ENCODE measurements around the gene MRPL12. TPM values are rescaled to one million over a fixed set of nuclear protein-coding genes. Genes with fewer than 3 reads are reported as not detected.

Gene MRPL12
- total and polyA plus RNA-seq, 2 of the 8 experiments (the other 6 are each of a cell fraction or from before 2014, with no cell fraction given): 120 to 141 TPM

DNA sequence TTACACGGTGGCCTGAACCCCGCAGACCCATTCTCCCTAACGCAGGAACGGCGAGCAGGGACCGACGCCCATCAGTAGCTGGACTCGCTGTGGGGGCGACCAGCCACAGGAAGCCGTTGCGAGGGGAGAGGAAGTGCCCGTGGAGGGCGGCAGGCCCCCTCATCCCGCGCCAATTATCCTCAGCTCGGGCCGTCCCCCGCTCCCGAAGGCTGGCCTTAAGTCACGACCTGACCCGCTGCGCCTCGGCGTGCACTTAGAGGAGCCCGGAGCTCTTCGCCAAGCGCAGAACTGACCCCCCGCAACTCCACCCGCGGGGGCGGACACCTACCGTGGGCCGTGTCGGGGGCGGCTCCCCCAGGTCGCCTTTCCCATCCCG lies 20.0 kb upstream of the MRPL12 start:
- H2BK20ac ChIP-seq (ENCODE audit: low read length): no peak overlapping the region
- H2AFZ ChIP-seq (ENCODE audit: low read length): no peak overlapping the region
- H3K4ac ChIP-seq (replicated peaks; ENCODE audit: insufficient read length, low read depth, low read length): no peak overlapping the region
- H2BK5ac ChIP-seq (ENCODE audit: low read depth, low read length): peak overlapping the region; percentile 60; the same call in 1 of the 2 replicates
- H3K9ac ChIP-seq (replicated peaks in 1 of 4; ENCODE audit: extremely low read depth in 1 of 4, low read depth in 3 of 4, low read length in 3 of 4): peak overlapping the region; percentile 35 to 76 (median 73)
- H3K4me1 ChIP-seq (replicated peaks in 1 of 4; ENCODE audit: control insufficient read depth in 3 of 4, insufficient read depth in 4 of 4, low read length in 3 of 4): peaks cover 3 to 14% (median 7%) of the 10 kb centered on the region in 4 experiments; a peak in 6 of 7 replicates
- H4K5ac ChIP-seq (ENCODE audit: insufficient read length, low read depth, low read length): peak overlapping the region; percentile 56
- H3K23ac ChIP-seq (ENCODE audit: insufficient read length): no peak overlapping the region
- peaks cover 4 to 39% of the 10 kb centered on the region in 2 experiments; a peak in 3 of 4 replicates for H3K79me2 ChIP-seq (ENCODE audit: control insufficient read depth in 1 of 2, insufficient read depth in 2 of 2, low read length in 2 of 2)
- peak overlapping the region; percentile 70 for H3K56ac ChIP-seq (replicated peaks; ENCODE audit: insufficient read length, low read depth, low read length)
- no peak overlapping the region for H3K14ac ChIP-seq (ENCODE audit: insufficient read length)
- POLR2A ChIA-PET (ENCODE audit: partially characterized antibody): interaction anchor here (0.8 to 28.4 kb wide), 12 partner anchors 7 to 195 kb away, joined by 3 to 436 read pairs (median 6); partner anchors contain the start of genes CCDC137, MRPL12, NPLOC4 and OXLD1
- CTCF ChIA-PET (ENCODE audit: partially characterized antibody): interaction anchor here (0.8 to 2.9 kb wide), 6 partner anchors 11 to 27 kb away, joined by 3 to 10 read pairs (median 4); no protein-coding TSS in a partner anchor
- H4K8ac ChIP-seq (ENCODE audit: extremely low read depth, insufficient read depth, low read length): peak overlapping the region; percentile 83
- FAIRE-seq (no peak), DNase-seq (ENCODE audit: low read depth in 1 of 2, low spot score in 2 of 2) (no peak)
- no peak overlapping the region for H2BK12ac ChIP-seq (ENCODE audit: low read depth, low read length)
- H3K23me2 ChIP-seq (ENCODE audit: low read depth, low read length): peaks cover 12% of the 10 kb centered on the region
- no peak overlapping the region for H2AK5ac ChIP-seq (ENCODE audit: low read depth, low read length)
- H2BK15ac ChIP-seq (ENCODE audit: low read length): no peak overlapping the region
- H3K4me3 ChIP-seq (ENCODE audit: extremely low read depth in 1 of 4, insufficient read depth in 2 of 4, low read depth in 3 of 4, low read length in 4 of 4): peak overlapping the region; percentile 76 to 89 (median 87)
- peaks cover 15% of the 10 kb centered on the region for H3K79me1 ChIP-seq (ENCODE audit: low read depth, low read length)
- H3K36me3 ChIP-seq (ENCODE audit: control insufficient read depth in 2 of 4, insufficient read depth in 4 of 4, low read length in 3 of 4): peaks cover 2 to 15% (median 10%) of the 10 kb centered on the region in 4 experiments; a peak in 6 of 8 replicates
- H3K27ac ChIP-seq (ENCODE audit: low read depth, low read length): peak overlapping the region; percentile 58
- H2BK120ac ChIP-seq (replicated peaks; ENCODE audit: low read depth, low read length): no peak overlapping the region
- H4K91ac ChIP-seq (replicated peaks; ENCODE audit: insufficient read length, low read length): peak overlapping the region; percentile 34
- peak overlapping the region; percentile 32; the same call in 1 of the 2 replicates for H3K18ac ChIP-seq (ENCODE audit: extremely low read depth, low read length)
- no peaks in the 10 kb centered on the region; a peak in 1 of 7 replicates for H3K27me3 ChIP-seq (replicated peaks in 1 of 4; ENCODE audit: control insufficient read depth in 3 of 4, extremely low read depth in 1 of 4, insufficient read depth in 3 of 4, low read length in 3 of 4)
- WGBS, 2 experiments (ENCODE audit: extremely low coverage in 1 of 2, insufficient coverage in 1 of 2, insufficient read length in 1 of 2, insufficient replicate concordance in 2 of 2, low coverage in 1 of 2, low lambda C conversion rate in 2 of 2, missing lambda C conversion rate in 1 of 2): 3% methylated on average over 20 of the region's 37 CpGs; no CpG with 5 or more reads in 1 of the 2 experiments
- peaks cover 0 to 23% of the 10 kb centered on the region in 2 experiments for H4K20me1 ChIP-seq (replicated peaks in 1 of 2; ENCODE audit: control insufficient read depth in 1 of 2, insufficient read depth in 2 of 2, low read length in 2 of 2)
- H3K9me3 ChIP-seq (ENCODE audit: insufficient read depth in 2 of 2, low read depth in 1 of 2, low read length in 1 of 2): no peaks in the 10 kb centered on the region
- peak overlapping the region; percentile 77 to 84 for H3K4me2 ChIP-seq (ENCODE audit: insufficient read depth in 1 of 2, low read depth in 2 of 2, low read length in 2 of 2)
- TF ChIP-seq EZH2 (IDR thresholded peaks at IDR 0.05; ENCODE audit: low read depth, low read length, severe bottlenecking) (no peak), CBX8 (IDR thresholded peaks at IDR 0.05; ENCODE audit: borderline replicate concordance, low read depth, low read length) (no peak), KDM5A (IDR thresholded peaks at IDR 0.05; ENCODE audit: low read length) (0 out of 2 replicates have a peak, but pooled peaks have one; percentile 42), BACH1 (IDR thresholded peaks at IDR 0.05; ENCODE audit: low read length) (0 out of 2 replicates have a peak, but pooled peaks have one; percentile 41), HDAC6 (IDR thresholded peaks at IDR 0.05; ENCODE audit: low read depth, low read length) (no peak), RFX5 (IDR thresholded peaks at IDR 0.05; ENCODE audit: borderline replicate concordance, low read depth, low read length) (no peak), SUZ12 (IDR thresholded peaks at IDR 0.05; ENCODE audit: low read length) (no peak), CEBPB (IDR thresholded peaks at IDR 0.05; ENCODE audit: low read depth, low read length) (no peak), BRCA1 (IDR thresholded peaks at IDR 0.05; ENCODE audit: low read depth, low read length) (no peak), EGR1 (IDR thresholded peaks at IDR 0.05; ENCODE audit: borderline replicate concordance, low read depth, low read length) (no peak), SIX5 (IDR thresholded peaks at IDR 0.05; ENCODE audit: low read depth, low read length) (no peak), CBX5 (IDR thresholded peaks at IDR 0.05; ENCODE audit: low read depth, low read length) (no peak), CREB1 (IDR thresholded peaks at IDR 0.05) (no peak)
- TF ChIP-seq, protein P1, sequence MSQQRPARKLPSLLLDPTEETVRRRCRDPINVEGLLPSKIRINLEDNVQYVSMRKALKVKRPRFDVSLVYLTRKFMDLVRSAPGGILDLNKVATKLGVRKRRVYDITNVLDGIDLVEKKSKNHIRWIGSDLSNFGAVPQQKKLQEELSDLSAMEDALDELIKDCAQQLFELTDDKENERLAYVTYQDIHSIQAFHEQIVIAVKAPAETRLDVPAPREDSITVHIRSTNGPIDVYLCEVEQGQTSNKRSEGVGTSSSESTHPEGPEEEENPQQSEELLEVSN (IDR thresholded peaks at IDR 0.05): no peak
